Measurements from ENCODE around the gene COL9A3.

DNA sequence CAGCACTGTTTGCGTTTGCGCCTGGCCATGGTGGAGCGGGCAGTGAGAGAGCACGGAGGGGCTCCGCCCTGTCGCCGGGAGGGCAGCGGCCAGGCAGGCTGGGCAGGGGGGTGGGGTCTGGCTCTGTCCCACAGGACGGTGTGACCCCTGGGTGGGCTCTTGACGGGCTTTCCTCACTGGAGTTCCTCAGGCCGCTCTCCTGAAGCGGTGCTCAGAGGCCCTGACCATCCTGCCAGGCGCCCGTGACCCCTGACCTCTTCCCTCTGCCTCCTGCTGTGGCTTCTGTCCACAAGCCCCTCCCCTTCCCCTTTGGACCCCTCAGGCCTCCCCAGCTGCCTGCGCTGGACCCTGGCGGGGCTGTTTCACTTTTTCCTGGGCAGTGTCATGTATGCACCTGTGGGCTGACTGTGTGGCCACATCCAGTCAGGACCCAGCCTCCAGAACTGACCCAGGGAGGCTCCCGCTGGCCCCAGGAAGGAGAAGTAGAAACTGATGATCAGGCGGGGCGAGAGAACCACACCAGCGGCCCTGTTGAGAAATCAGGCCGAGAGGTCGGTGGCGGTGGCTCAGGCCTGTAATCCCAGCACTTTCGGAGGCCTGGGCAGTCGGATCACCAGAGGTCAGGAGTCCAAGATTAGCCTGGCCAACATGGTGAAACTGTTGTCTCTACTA, 11.0 kb upstream of the COL9A3 start:
- TF ChIP-seq, protein P1, sequence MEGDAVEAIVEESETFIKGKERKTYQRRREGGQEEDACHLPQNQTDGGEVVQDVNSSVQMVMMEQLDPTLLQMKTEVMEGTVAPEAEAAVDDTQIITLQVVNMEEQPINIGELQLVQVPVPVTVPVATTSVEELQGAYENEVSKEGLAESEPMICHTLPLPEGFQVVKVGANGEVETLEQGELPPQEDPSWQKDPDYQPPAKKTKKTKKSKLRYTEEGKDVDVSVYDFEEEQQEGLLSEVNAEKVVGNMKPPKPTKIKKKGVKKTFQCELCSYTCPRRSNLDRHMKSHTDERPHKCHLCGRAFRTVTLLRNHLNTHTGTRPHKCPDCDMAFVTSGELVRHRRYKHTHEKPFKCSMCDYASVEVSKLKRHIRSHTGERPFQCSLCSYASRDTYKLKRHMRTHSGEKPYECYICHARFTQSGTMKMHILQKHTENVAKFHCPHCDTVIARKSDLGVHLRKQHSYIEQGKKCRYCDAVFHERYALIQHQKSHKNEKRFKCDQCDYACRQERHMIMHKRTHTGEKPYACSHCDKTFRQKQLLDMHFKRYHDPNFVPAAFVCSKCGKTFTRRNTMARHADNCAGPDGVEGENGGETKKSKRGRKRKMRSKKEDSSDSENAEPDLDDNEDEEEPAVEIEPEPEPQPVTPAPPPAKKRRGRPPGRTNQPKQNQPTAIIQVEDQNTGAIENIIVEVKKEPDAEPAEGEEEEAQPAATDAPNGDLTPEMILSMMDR (conservative IDR thresholded peaks at IDR 0.05): no peak
- TF ChIP-seq EZH2 (IDR thresholded peaks at IDR 0.05; ENCODE audit: low read depth): no peak

Data from PC-9 (cell line).